K562 (cell line): ENCODE data around the gene FBXO4. TPM values are rescaled to one million over a fixed set of nuclear protein-coding genes. Genes with fewer than 3 reads are reported as not detected.

ENCODE experiments used
- BCOR ChIP-seq: fragments of 450-650 bp; IDR thresholded peaks from 2 replicates; pipeline ENCODE4 v1.6.1; 2016
- CBX5 ChIP-seq: IDR thresholded peaks from 2 replicates; pipeline ENCODE4 v1.6.1; 2014; ENCODE audit warnings: low read depth, borderline replicate concordance
- CXXC5 ChIP-seq: fragments of 250-450 bp; sonication (Bioruptor Pico); IDR thresholded peaks from 2 replicates; pipeline ENCODE4 v1.8.0; 2022; ENCODE audit warnings: inconsistent platforms, mild to moderate bottlenecking, moderate library complexity
- EHMT2 ChIP-seq: fragments of 450-650 bp; IDR thresholded peaks from 2 replicates; pipeline ENCODE4 v1.6.1; 2018; ENCODE audit warnings: antibody characterized with exemption
- EZH2 ChIP-seq: IDR thresholded peaks from 2 replicates; pipeline ENCODE4 v1.6.1; 2012; ENCODE audit warnings: low read depth, mild to moderate bottlenecking, inconsistent platforms, low read length, borderline replicate concordance
- GABPA ChIP-seq: fragments of 200-800 bp; sonication (Bioruptor generic); conservative IDR thresholded peaks from 2 replicates; pipeline ENCODE4 v1.6.1; 2016; ENCODE audit warnings: low read depth, missing genetic modification characterization, missing compliant biosample characterization
- HNRNPK ChIP-seq: fragments of 200-400 bp; formaldehyde crosslinking; IDR thresholded peaks from one replicate; pipeline ENCODE4 v1.6.1; 2018; ENCODE audit warnings: mild to moderate bottlenecking, low read depth, low read length; ENCODE audit not compliant: poor library complexity, severe bottlenecking
- NCOR1 ChIP-seq: fragments of 450-650 bp; IDR thresholded peaks from 2 replicates; pipeline ENCODE4 v1.6.1; 2016; ENCODE audit warnings: mild to moderate bottlenecking, moderate library complexity
- RBM22 ChIP-seq: fragments of 200-400 bp; formaldehyde crosslinking; IDR thresholded peaks from 2 replicates; pipeline ENCODE4 v1.6.1; 2018; ENCODE audit warnings: low read length, low read depth; ENCODE audit not compliant: poor library complexity, severe bottlenecking
- SP1 ChIP-seq: sonication (generic); formaldehyde crosslinking; IDR thresholded peaks from 2 replicates; pipeline ENCODE4 v1.8.1; 2022; ENCODE audit warnings: mild to moderate bottlenecking, missing genetic modification reagents
- TEAD1 ChIP-seq, 2 experiments: fragments of 450-650 bp in 1 of 2; sonication (generic) in 1 of 2; formaldehyde crosslinking; IDR thresholded peaks; 2 replicates each; pipeline versions ENCODE4 v1.4.0 to v1.8.0; 2020 to 2022; ENCODE audit warnings: mild to moderate bottlenecking in 2 of 2, missing genetic modification reagents in 1 of 2
- TGIF2 ChIP-seq: sonication (generic); formaldehyde crosslinking; IDR thresholded peaks from 2 replicates; pipeline ENCODE4 v1.8.1; 2022; ENCODE audit warnings: mild to moderate bottlenecking, missing genetic modification reagents, moderate library complexity
- ZNF384 ChIP-seq: IDR thresholded peaks from 2 replicates; pipeline ENCODE4 v1.6.1; 2012; ENCODE audit warnings: low read depth, low read length, improper control_type of control experiment
- ZNF668 ChIP-seq: fragments of 250-450 bp; sonication (Bioruptor Pico); IDR thresholded peaks from 2 replicates; pipeline ENCODE4 v1.8.0; 2022; ENCODE audit warnings: mild to moderate bottlenecking, inconsistent platforms
- ZNF766 ChIP-seq: fragments of 200-800 bp; sonication (Bioruptor generic); conservative IDR thresholded peaks from 2 replicates; pipeline ENCODE4 v1.6.1; 2016; ENCODE audit warnings: missing genetic modification characterization, missing compliant biosample characterization
- polyA plus RNA-seq, 8 experiments: library from polyadenylated mRNA; depleted of rRNA in 4 of 8; stranded (reverse) in 5 of 8; unstranded in 3 of 8; fragments of >200 nt; fragmentation: Nextera tagmentation in 2 of 8; fragmentation: Illumina TruSeq in 1 of 8; extraction: Ambion mirVana in 2 of 8; extraction: Trizol in 1 of 8; gene quantifications; 2 replicates each; pipeline versions ENCODE4 v1.2.1 to v1.2.3, GENCODE V29; 2011 to 2014; ENCODE audit warnings: inconsistent platforms in 1 of 8, missing spikeins in 1 of 8
- total RNA-seq, 7 experiments: library from RNA; depleted of rRNA in 6 of 7; stranded (reverse); fragments of >200 nt in 6 of 7; fragmentation: Illumina TruSeq in 2 of 7; extraction: Trizol in 2 of 7; gene quantifications; 2 replicates each; pipeline versions ENCODE4 v1.2.1 to v1.2.3, GENCODE V29; 2011 to 2021; ENCODE audit warnings: low replicate concordance in 1 of 7
- TF ChIP-seq, protein P1 (sequence below), 2 experiments: fragments of 450-650 bp; IDR thresholded peaks; 2 replicates each; pipeline ENCODE4 v1.6.1; 2016; ENCODE audit warnings: mild to moderate bottlenecking in 2 of 2, borderline replicate concordance in 1 of 2, low read depth in 1 of 2, moderate library complexity in 1 of 2
- TF ChIP-seq, protein P2 (sequence below): fragments of 250-450 bp; sonication (Bioruptor Pico); IDR thresholded peaks from 2 replicates; pipeline ENCODE4 v1.5.0; 2021; ENCODE audit warnings: mild to moderate bottlenecking, moderate library complexity

FBXO4 gene
- total and polyA plus RNA-seq, 9 of the 15 experiments (the other 6 are each of a cell fraction or from before 2014, with no cell fraction given), result 5.9 to 33.4 (median 19.6) TPM

DNA sequence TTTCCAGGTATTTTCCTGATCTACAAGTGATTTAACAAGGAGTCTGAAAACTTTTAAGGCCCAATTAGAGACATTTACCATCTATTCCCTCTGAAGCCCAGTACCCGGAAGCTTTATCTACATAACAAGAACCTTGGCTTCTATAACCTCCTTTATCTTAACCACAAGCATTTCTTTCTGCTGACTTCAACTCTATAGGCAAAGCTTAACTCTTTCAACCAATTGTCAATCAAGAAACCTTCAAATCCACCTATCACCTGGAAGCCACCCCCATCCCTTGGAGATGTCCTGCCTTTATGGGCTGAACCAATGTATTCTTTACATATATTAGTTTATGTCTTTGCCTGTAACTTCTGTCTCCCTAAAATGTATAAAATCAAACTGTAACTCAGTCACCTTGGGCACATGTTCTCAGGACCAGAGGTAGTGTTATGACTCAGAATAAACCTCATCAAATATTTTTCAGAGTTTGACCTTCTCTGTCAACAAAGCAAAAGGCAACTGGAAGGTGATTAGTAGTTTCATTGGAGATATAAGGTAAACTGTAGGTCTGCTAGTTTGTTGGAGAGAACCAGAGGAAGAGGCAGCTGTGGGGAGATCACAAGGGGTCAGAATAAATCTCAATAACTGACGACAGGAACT, 33.9 kb upstream of the FBXO4 start (continued):
- TF ChIP-seq, protein P1, sequence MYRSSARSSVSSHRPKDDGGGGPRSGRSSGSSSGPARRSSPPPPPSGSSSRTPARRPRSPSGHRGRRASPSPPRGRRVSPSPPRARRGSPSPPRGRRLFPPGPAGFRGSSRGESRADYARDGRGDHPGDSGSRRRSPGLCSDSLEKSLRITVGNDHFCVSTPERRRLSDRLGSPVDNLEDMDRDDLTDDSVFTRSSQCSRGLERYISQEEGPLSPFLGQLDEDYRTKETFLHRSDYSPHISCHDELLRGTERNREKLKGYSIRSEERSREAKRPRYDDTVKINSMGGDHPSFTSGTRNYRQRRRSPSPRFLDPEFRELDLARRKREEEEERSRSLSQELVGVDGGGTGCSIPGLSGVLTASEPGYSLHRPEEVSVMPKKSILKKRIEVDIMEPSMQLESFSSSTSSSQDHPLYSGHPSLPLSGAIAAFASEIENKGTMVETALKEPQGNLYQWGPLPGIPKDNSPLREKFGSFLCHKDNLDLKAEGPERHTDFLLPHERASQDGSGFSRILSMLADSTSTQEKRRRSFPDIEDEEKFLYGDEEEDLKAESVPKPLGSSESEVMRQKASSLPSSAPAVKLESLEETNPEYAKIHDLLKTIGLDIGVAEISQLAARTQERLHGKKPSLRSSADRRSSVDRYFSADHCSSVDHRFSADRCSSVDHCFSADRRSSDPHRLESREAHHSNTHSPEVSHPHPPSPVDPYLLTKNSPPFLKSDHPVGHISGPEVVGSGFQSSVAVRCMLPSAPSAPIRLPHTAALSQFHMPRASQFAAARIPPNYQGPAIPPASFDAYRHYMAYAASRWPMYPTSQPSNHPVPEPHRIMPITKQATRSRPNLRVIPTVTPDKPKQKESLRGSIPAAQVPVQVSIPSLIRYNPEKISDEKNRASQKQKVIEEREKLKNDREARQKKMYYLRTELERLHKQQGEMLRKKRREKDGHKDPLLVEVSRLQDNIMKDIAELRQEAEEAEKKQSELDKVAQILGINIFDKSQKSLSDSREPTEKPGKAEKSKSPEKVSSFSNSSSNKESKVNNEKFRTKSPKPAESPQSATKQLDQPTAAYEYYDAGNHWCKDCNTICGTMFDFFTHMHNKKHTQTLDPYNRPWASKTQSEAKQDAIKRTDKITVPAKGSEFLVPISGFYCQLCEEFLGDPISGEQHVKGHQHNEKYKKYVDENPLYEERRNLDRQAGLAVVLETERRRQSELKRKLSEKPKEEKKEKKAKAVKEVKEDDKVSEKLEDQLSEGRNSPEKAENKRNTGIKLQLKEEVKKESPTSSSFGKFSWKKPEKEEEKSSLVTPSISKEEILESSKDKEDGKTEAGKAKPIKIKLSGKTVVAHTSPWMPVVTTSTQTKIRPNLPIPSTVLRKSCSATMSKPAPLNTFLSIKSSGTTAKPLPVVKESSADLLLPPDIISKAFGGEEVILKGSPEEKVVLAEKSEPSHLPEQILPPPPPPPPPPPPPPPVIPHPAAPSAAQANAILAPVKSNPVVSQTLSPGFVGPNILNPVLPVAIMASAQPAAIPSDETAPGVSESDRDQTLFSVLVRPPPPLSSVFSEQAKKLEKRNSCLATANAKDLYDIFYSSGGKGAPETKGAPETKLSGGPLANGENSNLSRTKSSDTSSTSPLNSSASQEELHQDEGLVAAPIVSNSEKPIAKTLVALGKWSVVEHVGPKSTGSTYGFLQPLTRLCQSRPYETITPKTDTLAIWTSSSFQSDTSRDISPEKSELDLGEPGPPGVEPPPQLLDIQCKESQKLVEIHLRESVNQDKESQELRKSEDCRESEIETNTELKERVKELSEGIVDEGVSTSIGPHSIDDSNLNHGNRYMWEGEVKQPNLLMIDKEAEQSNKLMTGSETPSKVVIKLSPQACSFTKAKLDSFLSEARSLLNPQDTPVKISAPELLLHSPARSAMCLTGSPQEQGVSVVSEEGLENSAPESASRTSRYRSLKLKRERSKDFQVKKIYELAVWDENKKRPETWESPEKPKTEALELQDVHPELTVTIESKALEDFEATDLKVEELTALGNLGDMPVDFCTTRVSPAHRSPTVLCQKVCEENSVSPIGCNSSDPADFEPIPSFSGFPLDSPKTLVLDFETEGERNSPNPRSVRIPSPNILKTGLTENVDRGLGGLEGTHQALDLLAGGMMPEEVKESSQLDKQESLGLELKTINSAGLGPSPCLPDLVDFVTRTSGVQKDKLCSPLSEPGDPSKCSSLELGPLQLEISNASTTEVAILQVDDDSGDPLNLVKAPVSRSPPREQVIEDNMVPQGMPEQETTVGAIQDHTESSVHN (IDR thresholded peaks at IDR 0.05; ENCODE audit: borderline replicate concordance in 1 of 2, low read depth in 1 of 2), result no peak
- TF ChIP-seq, protein P2, sequence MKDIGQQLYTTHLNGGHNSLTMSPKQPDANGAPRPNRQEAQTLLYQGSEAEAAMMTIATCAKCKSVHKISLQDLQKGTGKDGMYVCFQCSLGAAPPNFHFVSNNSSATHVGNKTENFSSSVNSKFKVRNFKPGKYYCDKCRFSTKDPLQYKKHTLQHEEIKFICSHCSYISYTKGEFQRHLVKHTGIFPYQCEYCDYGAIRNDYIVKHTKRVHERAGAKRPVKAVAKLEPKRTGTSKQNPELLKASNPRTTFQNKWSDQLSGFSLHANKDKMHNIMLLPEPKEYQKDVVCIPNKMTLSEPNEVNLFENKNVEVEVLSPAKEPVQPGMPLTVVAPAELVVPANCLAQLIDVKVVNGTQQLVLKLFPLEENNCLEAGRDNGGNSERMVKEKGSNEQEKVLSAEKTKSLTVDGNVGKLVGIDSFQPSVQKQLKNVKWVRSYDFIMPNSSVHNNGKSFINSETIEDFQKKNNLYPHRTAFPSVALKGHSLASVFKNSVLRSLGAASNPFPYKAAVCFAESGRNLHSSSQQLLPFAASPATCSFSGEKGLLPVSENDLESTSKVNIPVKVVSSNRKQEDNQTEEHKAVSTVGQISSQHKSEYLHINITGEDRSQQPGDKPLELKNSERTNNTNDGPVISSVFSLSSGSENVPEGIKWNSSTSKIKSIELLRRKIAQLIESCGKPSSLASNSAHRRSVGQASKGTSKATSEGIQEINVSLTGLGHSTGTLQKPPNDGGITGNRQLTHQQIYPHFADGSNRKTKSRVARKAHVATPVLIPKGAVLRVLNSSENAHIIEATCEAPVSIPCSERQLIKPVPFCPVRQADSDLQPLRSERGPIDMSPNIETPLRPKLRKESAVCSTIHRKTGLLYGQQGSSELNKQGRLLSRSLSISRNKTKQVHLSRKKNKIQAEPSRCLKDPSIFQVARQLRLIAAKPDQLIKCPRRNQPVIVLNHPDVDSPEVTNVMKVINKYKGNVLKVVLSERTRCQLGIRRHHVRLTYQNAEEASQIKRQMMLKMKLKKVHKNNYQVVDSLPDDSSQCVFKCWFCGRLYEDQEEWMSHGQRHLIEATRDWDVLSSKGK, result peak; percentile 32; the same call in 1 of the 2 replicates
- TF ChIP-seq HNRNPK (no peak), SP1 (no peak), GABPA (tag) (peak; percentile 50; the same call in 1 of the 2 replicates), TGIF2 (no peak), EHMT2 (0 out of 2 replicates have a peak, but pooled peaks have one; percentile 18), CBX5 (no peak), CXXC5 (no peak), ZNF384 (no peak), ZNF766 (CRISPR knock-in tag) (peak; percentile 45; the same call in 1 of the 2 replicates), RBM22 (no peak), EZH2 (no peak), ZNF668 (no peak), BCOR (no peak), NCOR1 (no peak), TEAD1 (CRISPR knock-in tag; IDR thresholded peaks at IDR 0.05) (0 out of 4 replicates have a peak, but pooled peaks of 1 of the 2 experiments have one; percentile 44)
